Liver (tissue), 9 donors: ENCODE results near the gene BICDL2. TPM values are rescaled to one million over a fixed set of nuclear protein-coding genes. Genes with fewer than 3 reads are reported as not detected.

Experiments used
- DNase-seq: peaks from one replicate; pipeline ENCODE4 v3.0.0-alpha.2; 2017; ENCODE audit warnings: low spot score
- H3K27ac ChIP-seq, 2 donors: one replicate each; pipeline ENCODE4 v1.7.0; 2013; ENCODE audit warnings: inconsistent platforms in 2 of 2, low read length in 2 of 2, control low read depth in 1 of 2, low read depth in 1 of 2, mild to moderate bottlenecking in 1 of 2
- H3K27me3 ChIP-seq, 4 donors: one replicate each; pipeline versions ENCODE4 v1.6.1 to v1.7.0; 2013; ENCODE audit warnings: low read length in 3 of 4, inconsistent platforms in 1 of 4, mild to moderate bottlenecking in 1 of 4, moderate library complexity in 1 of 4; ENCODE audit not compliant: control insufficient read depth in 4 of 4, insufficient read depth in 4 of 4
- H3K36me3 ChIP-seq, 4 donors: one replicate each; pipeline versions ENCODE4 v1.6.1 to v1.7.0; 2013; ENCODE audit warnings: low read length in 3 of 4, mild to moderate bottlenecking in 3 of 4, low read depth in 1 of 4, moderate library complexity in 1 of 4; ENCODE audit not compliant: control insufficient read depth in 4 of 4, insufficient read depth in 3 of 4
- H3K4me1 ChIP-seq, 4 donors: one replicate each; pipeline versions ENCODE4 v1.6.1 to v1.7.0; 2013; ENCODE audit warnings: low read length in 3 of 4, mild to moderate bottlenecking in 3 of 4, moderate library complexity in 1 of 4; ENCODE audit not compliant: control insufficient read depth in 4 of 4, insufficient read depth in 4 of 4
- H3K4me3 ChIP-seq, 3 donors: one replicate each; pipeline versions ENCODE4 v1.6.1 to v1.7.0; 2013; ENCODE audit warnings: low read length in 3 of 3, control low read depth in 1 of 3, low read depth in 1 of 3, mild to moderate bottlenecking in 1 of 3
- H3K9ac ChIP-seq, 2 donors: one replicate each; pipeline ENCODE4 v1.7.0; 2013; ENCODE audit warnings: low read length in 2 of 2, mild to moderate bottlenecking in 2 of 2, moderate library complexity in 2 of 2, control low read depth in 1 of 2, low read depth in 1 of 2
- H3K9me3 ChIP-seq, 4 donors: one replicate each; pipeline versions ENCODE4 v1.6.1 to v1.7.0; 2013; ENCODE audit warnings: low read length in 3 of 4; ENCODE audit not compliant: control insufficient read depth in 4 of 4
- CTCF ChIP-seq: fragments of 150-350 bp; IDR thresholded peaks from 2 replicates; pipeline ENCODE4 v1.5.1; 2017; ENCODE audit warnings: improper control_type of control experiment, low read depth, low read length; ENCODE audit not compliant: missing input control
- EGR1 ChIP-seq, 2 donors: IDR thresholded peaks; 2 replicates each; pipeline ENCODE4 v1.6.1; 2016 to 2018; ENCODE audit warnings: antibody characterized with exemption in 2 of 2, low read depth in 2 of 2
- FOXA1 ChIP-seq: IDR thresholded peaks from 2 replicates; pipeline ENCODE4 v1.6.1; 2016; ENCODE audit warnings: antibody characterized with exemption
- FOXA2 ChIP-seq: IDR thresholded peaks from 2 replicates; pipeline ENCODE4 v1.6.1; 2016; ENCODE audit warnings: antibody characterized with exemption
- GABPA ChIP-seq, 2 donors: IDR thresholded peaks in 1 of 2; conservative IDR thresholded peaks in 1 of 2; 2 replicates each; pipeline ENCODE4 v1.6.1; 2016; ENCODE audit warnings: antibody characterized with exemption in 2 of 2, mild to moderate bottlenecking in 1 of 2, moderate library complexity in 1 of 2
- RAD21 ChIP-seq, 2 donors: IDR thresholded peaks; 2 replicates each; pipeline ENCODE4 v1.6.1; 2016; ENCODE audit warnings: antibody characterized with exemption in 2 of 2, mild to moderate bottlenecking in 2 of 2
- REST ChIP-seq: IDR thresholded peaks from 2 replicates; pipeline ENCODE4 v1.6.1; 2016; ENCODE audit warnings: antibody characterized with exemption, mild to moderate bottlenecking
- SP1 ChIP-seq: IDR thresholded peaks from 2 replicates; pipeline ENCODE4 v1.6.1; 2018; ENCODE audit warnings: antibody characterized with exemption, mild to moderate bottlenecking
- TAF1 ChIP-seq: conservative IDR thresholded peaks from 2 replicates; pipeline ENCODE4 v1.6.1; 2016; ENCODE audit warnings: antibody characterized with exemption, mild to moderate bottlenecking
- ZBTB33 ChIP-seq: IDR thresholded peaks from 2 replicates; pipeline ENCODE4 v1.6.1; 2016; ENCODE audit warnings: antibody characterized with exemption
- WGBS: extraction: QIAGEN DNeasy Blood & Tissue Kit; methylation state at CpG from one replicate; pipeline ENCODE4 v1.1.7; 2013; 5-methylcytosine and 5-hydroxymethylcytosine counted together
- polyA plus RNA-seq, 2 donors: library from polyadenylated mRNA; stranded (reverse) in 1 of 2; unstranded in 1 of 2; fragments of 200-250 nt in 1 of 2; fragments of >200 nt in 1 of 2; fragmentation: Nextera tagmentation in 1 of 2; extraction: Ambion mirVana in 1 of 2; gene quantifications; one replicate each; pipeline versions ENCODE4 v1.2.1 to v1.2.3, GENCODE V29; 2013 to 2015
- total RNA-seq, 2 donors: library from RNA; depleted of rRNA; stranded (reverse); fragments of >200 nt; gene quantifications; one replicate each; pipeline ENCODE4 v1.2.3, GENCODE V29; 2014
- donor health status: healthy.
- donor health status: healthy.
- donor health status: healthy.
- donor health status: healthy.
- donor health status: healthy.

Gene BICDL2
- total and polyA plus RNA-seq, 4 donors: 0.15 to 0.59 (median 0.33) TPM; not detected in 1

- 86% methylated on average over 17 of the region's 17 CpGs for WGBS
- no peak overlapping the region for H3K9ac ChIP-seq
- H3K36me3 ChIP-seq: no peaks in the 10 kb centered on the region
- DNase-seq: no peak
- no peak overlapping the region for H3K27ac ChIP-seq
- H3K4me3 ChIP-seq: no peak overlapping the region
- peaks cover 0 to 17% (median 9%) of the 10 kb centered on the region in 4 donors for H3K4me1 ChIP-seq
- no peaks in the 10 kb centered on the region for H3K9me3 ChIP-seq
- TF ChIP-seq ZBTB33 (no peak), CTCF (no peak), FOXA2 (no peak), REST (no peak), FOXA1 (no peak), TAF1 (no peak), SP1 (no peak), RAD21 (IDR thresholded peaks at IDR 0.05) (no peak)
- H3K27me3 ChIP-seq: no peaks in the 10 kb centered on the region
These were observed 50.0 kb downstream of the BICDL2 start for GRCh38 chr16:2986623-2987188.

GRCh38 chr16:2985893-2986355, 50.8 kb downstream of the BICDL2 start:
- Histone ChIP-seq H3K4me1 (peaks cover 0 to 23% (median 10%) of the 10 kb centered on the region in 4 donors), H3K36me3 (no peaks in the 10 kb centered on the region), H3K27me3 (no peaks in the 10 kb centered on the region), H3K9me3 (no peaks in the 10 kb centered on the region), H3K9ac (no peak overlapping the region), H3K4me3 (no peak overlapping the region), H3K27ac (no peak overlapping the region)
- DNase-seq: no peak
- TF ChIP-seq EGR1 (IDR thresholded peaks at IDR 0.05; ENCODE audit: low read depth in 2 of 2) (no peak), FOXA2 (no peak), GABPA (IDR thresholded peaks at IDR 0.05 in 1 of 2, conservative IDR thresholded peaks at IDR 0.05 in 1 of 2) (no peak)
- 55% methylated on average over 15 of the region's 15 CpGs for WGBS
